DND-41 (cell line): ENCODE measurements around the gene SAMD4A.

Experiments
- CTCF ChIP-seq: IDR thresholded peaks from 2 replicates; pipeline ENCODE4 v1.5.1; 2012; ENCODE audit warnings: borderline replicate concordance, low read length, moderate library complexity, mild to moderate bottlenecking; ENCODE audit not compliant: poor library complexity, severe bottlenecking; ENCODE audit errors: extremely low read depth
- EZH2 ChIP-seq: IDR thresholded peaks from 3 replicates; pipeline ENCODE4 v1.6.1; 2012; ENCODE audit warnings: borderline replicate concordance, low read depth, mild to moderate bottlenecking, moderate library complexity, low read length, inconsistent platforms; ENCODE audit not compliant: severe bottlenecking

- TF ChIP-seq CTCF (no peak), EZH2 (no peak)
These were observed 144.4 kb downstream of the SAMD4A start for GRCh38 chr14:54711312-54711711.
